GM19240 (cell line): ENCODE data around the gene ZNF618.

Experiments used
- DNase-seq: peaks from one replicate; pipeline ENCODE4 v3.0.0; 2011; ENCODE audit warnings: low spot score; ENCODE audit not compliant: insufficient read length

The ZNF618 gene

DNA sequence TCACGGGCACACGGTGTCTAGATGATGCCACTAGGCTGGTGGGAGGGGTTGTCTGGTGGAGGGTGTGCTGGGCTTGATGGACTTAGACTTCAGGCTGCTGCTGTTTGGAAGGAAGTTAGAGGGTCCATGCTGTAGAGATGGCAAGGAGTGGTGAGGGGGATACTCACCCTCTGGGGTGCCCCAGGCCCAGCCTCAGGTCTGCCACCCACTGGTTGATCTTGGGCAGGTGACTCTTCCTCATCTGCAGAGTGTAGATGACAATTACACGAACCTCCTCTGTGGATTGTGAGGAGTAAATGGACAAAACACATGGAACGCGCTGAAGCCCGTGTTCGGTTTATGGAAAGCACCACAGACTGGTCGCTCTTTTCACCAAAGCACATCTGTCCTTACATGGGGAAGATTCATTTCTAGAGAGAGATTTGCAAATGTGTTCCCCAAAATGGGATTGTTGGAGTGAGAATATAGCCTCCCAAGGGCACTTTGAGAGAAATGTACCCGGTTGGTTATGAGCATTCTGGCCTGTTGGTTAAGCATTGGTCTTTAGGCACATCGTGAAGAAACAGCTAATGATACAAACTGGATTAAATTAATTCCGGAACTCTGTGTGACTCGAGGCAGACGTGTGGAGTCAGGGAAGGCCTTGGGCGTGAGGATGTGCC lies 58.2 kb downstream of the ZNF618 start:
- DNase-seq: no peak

DNA sequence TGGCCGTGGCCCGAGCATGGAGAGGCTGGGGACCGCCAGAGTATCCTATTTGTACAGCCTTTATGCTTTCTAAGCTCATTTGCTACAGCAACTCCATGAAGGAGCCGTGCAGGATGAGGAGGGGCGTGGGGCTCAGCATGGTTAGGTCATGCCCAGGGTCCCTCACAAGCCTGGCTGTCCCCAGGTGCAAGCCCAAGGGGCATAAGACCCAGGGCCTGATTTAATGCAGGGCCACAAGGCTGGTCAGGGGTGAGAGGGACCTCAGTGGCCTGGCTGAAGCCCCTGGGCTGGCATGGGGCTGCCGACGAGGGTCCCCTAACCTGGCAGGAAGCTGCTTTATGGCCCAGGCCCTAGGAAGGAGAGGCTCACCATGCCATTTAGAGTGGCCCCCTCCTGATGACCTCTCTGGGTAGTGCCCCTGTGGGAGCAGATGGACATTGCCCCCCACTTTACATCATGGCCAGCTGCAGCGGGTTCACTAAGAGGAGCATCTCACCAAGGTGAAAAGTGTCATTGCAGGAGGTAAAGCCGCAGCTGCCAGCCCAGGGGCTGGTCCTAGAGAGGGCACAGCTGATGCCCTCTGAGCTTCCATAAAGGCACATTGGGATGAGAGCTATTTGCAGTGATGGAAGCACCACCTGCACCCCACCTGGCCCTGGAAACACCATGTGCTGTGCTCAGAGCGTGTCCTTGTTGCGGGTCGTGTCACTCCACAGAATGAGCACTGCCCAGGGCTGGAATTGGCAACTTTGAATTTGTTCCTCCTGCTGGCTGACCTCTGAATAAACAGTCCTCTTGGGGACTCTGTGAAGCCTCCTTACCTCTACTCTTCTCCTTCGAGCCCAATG lies 58.9 kb downstream of the ZNF618 start:
- no peak for DNase-seq

DNA sequence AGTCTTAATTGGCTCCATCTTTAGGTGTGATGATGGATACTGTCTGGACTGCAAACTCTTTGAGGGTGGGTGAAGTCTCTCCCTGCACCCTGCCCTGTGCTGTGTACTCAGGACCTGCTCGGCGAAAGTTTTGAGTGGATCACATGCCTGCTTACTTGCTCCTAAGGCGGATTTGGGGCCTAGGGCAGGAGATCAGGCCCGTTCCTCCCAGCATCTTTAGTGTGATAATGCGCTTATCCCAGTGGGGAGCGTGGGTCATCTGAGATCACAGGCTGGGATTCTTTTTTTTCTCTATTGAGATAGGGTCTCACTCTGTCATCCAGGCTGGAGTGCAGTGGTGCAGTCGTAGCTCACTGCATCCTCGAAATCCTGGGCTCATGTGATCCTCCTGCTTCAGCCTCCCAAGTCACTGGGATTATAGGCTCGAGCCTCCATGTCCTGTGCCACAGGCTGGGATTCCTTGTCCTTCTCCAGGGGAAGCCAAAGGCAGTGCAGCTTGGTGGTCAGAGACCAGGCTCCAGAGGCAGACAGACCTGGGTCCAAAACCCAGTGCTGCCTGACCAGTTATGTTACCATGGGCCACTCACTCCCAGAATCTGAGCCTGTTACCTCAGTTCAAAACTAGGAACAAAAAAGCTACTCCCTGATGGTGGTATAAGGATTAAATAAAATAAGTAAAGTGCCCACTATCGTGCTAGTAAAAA lies 59.7 kb downstream of the ZNF618 start:
- DNase-seq: no peak

DNA sequence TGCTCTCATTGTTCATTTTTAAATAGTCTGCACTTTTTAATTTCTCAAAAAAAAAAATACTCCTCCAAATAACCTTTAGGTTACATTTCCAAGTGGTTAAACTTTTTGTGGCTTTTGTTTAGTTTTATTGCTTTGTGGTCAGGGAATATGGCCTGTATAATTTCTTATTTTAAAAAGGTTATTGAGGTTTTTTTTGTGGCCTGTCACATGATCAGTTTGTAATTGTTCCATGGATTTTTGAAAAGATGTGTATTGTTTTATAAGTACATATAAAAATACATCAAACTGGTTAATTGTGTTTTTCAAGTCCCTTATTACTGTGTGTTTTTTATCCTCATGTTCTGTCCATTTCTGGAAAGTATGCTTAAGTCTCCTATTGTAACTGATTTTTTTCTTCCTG lies 64.0 kb downstream of the ZNF618 start:
- no peak for DNase-seq

DNA sequence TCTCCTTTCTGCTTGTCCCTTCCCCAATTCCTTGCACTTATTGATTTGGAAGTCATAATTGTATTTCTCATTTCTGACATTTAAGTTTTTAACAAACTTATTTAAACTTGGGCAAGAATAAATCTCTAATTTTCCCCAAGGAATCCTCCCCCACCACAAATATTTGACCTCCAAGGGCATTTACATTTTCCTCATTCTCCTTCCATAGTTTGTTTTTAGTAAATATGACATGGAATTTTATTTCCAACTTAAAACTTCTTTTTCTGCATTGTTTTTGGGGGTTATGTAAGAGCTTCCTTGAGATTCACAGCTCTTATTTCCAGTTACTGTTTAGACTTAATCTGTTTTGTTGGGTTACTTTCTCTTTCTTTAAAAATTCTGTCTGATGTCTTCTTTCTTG lies 64.9 kb downstream of the ZNF618 start:
- DNase-seq: no peak

DNA sequence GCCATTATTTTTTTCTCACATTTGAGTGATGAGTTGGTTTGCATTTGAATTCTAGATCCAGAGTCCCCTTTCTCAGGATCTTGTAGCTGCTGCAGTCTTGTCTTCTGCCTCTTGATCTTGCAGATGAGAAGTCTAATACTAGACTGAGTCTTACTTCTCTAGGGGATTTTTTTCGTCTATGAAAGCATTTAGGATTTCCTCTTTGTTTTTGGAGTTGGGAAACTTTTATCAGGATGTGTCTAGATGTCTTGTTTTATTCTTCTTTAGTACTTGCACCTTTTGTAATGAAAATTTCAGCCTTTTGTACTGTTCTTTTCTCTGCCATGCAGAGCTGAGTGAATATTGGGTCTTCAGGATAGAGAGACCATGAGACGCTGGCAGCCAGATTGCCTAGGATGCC lies 65.4 kb downstream of the ZNF618 start:
- DNase-seq: no peak

DNA sequence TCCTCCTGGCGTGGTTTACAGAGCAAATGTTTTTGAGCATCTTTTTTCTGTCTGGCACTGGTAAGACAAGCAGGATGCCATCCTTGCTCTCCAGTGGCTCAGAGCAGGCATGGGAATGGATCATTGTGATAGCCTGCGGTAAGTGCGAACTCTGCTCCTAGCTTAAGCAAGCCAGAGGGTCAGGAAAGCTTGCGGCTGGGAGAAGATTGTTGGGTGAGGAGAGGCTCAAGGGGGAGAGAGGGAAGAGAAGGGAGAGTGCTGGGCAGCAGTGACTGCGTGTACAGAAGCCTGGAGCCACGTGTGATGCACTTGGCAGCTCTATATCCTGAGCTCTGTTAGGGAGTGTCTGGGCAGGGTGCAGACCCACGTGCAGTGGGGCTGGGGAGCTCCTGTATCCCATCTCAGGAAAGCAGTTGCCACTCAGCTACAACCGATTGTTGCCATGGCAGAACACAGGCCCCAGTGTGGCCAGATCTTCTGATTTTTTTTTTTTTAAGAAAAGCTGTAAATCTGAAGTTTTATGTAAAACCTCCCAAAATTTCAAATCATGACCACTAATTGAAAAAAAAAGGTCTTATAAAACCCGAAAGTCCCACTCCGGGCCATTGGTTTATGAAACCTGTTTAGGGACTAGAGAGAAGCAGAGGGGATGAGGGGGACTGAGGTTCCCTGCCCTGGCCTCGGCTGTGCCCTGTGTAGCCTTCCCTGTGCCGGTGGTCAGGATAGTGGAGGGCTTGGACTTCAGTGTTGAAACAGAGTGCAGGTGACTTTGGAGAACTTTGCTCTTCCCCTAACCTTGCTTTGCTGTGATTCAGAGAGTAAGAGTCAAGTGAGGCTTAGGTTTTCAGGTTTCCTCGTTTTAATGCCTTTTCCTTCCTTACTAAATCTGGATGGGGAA lies 67.3 kb downstream of the ZNF618 start:
- DNase-seq: no peak

DNA sequence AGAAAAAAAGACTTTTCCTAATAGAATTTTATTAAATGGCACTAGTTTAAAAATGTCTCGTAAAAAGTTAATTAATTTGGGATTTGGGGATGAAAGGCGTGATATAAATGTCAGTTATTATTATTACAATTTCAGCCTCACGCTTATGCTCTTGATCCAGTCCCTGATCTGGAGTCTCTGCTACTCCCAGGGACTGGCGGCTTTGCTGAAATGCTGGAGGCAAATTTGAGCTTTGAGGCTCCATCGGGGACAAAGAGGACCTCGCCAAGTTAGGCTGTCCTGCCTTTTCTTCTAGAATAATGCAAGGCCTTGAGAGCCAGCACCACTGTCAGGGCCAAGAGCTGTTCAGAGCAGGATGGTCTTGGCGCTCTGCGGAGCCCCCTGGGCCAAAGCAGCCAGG lies 69.7 kb downstream of the ZNF618 start:
- no peak for DNase-seq

DNA sequence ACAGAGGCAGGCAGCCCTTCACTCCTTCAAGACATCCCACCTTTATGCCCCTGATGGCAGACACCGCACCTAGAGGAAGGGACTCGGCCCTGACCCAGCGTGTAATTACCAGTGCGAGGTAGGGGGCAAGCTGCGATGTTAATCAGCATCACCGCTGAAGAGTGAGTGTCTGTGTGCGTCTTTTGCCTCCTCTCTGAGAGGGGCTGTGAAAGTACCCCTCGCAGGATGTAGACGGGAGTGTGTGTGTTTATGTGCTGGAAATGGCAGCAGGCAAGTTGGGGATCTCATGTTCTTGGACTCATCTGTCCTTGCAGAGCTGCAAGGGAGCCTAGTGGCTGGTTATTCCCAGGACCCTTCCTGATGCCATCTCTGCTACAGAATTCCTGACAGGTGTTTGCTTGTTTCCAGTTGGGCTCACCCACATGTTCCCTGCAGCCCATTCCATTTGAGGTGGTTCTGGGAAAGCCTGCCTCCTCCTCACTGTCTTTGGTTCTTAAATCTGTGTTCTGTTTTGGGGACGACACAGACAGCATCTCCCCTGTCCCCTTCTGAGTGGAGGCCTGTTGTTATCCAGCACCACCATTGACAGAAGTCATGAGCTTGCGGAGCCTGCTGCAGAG lies 70.5 kb downstream of the ZNF618 start:
- no peak for DNase-seq

DNA sequence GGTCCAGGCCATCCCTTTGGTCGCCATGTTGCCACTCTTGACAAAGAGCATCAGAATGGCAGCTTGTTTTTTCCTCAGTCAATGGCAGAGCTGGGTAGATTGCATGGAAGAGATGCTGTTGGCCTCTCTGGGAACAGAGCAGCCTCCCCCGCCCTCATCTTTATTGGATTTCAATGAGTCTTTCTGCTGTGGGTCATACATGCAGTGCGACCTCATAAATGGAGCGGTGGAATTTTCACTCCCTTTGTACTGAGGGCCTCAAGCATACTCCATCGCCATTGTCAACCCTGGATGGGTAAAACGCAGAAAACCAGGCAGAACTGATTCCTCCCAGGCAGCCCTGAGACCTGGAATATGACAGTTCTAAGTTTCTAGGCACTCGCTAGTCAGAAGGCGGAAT lies 71.8 kb downstream of the ZNF618 start:
- no peak for DNase-seq

DNA sequence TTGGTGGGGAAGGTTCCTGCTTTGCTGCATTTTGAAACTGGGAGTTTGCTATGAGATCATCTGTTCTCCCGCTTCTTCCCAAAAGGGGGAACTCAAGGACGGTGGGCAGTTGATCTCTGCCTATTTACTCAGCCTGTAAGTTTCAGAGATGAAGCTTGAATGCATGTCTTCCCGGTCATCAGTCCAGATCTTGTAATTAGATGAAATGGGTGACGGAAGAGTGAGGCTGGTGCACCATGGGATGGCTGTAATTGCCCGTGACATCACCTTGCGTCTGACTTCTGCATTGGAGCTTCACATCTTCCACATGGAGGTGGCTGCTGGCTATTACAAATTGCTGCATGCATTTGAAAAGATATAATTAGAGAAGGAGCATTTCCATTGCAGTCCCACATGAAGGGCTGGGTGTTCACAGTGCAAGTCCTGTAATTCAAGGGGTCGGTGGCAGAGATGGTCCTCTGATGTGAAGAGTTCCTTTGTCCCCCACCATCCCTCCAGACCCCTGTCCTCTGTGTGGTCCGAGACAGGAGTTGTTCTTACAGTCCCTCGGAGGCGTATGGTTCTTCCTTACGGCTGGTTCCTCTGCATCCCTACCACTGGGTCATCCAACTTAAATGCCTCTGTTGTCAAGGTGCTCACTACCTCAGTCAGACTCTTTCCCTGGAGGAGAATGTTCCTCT lies 72.9 kb downstream of the ZNF618 start:
- DNase-seq: no peak

DNA sequence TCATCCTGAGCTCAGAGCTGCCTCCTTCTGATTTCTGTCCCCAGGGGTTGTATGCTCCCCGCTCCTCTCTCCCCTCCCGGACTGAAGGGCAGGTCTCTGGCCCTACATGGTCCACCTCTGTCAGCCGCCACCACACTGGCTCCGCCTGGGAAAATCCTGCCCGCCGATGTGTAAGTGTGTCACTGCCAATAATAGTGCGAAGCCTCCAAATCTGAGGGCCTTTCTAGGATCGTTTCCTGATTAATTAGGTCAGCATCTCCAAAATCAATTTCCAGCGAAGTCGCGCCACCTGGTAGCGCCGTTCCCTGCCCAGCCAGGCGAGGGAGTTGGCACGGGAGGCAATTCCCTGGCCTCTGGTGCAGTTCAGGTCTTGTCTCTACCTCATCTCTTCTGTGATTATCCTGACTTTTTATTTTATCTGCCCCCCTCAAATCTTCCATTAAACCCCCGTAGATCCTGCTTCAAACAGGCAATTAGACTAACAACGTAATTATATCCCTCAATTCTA lies 73.5 kb downstream of the ZNF618 start:
- DNase-seq: no peak

DNA sequence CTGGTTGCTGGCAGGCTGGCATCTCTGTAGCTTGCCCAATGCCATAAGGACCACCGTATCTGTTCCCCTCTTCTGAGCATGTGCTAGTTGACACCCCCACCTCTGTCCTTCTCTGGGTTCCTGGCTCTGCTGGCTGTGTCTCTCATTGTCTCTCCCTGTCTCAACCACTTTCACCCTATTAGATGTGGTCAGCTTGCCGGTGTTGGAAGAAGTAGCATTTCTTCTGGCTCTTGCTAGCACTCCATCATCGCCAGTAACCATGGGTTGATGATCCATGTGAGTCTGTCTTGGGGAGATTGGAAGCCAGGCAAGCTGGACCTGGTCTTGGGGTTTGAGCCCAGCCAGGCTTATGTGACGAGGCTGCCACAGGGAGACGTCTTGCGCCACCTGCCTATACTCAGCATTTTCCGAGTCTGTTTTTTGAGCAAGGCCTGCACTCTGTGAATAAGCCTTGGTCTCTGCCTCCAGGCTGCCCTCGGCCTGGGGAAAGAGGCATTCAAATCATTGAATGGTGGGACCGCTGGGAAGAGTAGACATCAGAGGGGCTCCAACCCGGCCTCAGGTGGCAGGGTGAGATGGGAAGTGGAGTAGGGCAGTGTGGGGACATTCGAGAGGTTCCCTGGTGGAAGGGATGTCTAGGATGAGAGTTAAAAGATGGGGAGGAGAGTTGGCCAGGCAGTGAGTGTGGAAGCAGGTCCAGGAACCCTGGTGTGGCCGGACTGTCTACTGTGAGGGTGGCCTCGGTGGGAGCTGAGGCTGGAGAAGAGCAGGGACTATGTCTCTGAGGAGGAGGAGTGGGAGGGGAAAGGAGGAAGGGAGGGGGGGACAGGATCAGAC lies 74.3 kb downstream of the ZNF618 start:
- DNase-seq: no peak

DNA sequence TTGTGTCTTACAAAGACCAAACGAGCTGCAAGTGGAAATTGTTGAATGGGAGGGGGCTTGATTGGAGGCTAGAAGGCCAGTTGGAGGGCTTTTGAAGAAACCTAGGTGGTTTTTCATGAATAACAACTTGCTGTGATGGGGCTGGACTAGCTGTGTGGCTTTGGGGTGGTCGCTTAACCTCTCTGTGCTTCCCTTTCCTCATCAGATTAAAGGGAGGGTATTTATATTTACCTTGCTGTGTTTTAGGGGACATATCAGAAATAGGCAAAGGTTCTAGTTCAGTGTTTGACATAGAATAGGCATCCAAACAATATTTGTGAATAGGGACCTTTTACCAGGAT lies 74.9 kb downstream of the ZNF618 start:
- DNase-seq: no peak

DNA sequence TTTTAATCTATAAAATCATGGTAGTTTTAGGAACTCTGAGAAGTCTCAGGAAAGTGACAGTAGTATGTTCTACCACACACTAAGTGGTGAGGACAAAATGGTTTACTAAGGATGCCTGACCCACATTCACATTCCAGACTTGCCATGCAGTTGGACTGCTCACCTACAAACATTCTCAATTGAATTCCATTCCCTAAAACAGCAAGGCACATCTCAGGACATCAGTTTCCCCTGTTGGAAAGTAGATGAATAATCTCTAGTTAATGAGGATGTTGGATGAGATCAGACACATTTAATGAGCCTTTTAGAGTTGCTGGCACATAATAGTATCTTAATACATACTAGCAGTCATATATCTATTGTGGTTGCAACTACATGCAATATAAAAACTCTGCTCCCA lies 76.6 kb downstream of the ZNF618 start:
- no peak for DNase-seq

DNA sequence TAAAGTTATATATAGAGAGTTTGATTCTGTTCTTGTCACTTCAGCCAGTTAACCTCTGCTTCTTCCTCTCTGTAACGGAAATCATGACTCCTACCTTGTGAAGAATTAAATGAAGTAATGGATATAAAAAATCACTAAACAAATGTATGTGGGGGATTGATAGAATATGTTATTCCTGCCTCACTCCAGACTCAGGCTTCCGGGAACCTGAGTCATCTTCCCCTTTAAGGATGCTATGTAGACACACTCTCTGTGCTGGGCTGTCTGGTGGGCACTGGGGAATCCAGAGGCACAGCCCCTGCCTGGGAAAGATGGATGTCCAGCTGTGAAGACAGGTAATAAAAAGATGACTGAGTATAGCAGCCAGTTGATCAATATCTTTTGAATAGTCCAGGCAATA lies 77.4 kb downstream of the ZNF618 start:
- DNase-seq: no peak

DNA sequence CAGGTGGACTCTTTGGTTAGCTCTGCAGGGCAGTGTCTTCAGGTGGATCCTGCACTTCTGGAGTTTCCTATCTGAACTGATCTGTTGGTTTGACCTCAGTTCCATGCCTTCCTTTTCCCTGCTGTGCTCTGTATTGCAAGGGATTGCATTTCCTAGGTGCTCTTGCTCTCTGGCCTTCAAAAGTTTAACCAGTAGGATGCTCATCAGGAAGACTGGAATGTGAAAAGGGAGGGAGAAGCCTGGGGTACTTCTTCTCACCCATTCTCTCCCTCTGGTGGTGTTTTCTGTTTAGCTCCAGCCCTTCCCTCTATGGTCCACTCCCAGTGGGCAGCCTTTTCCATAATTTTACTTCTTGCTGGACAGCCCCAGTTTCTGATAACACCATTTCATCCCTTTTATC lies 78.5 kb downstream of the ZNF618 start:
- DNase-seq: no peak

DNA sequence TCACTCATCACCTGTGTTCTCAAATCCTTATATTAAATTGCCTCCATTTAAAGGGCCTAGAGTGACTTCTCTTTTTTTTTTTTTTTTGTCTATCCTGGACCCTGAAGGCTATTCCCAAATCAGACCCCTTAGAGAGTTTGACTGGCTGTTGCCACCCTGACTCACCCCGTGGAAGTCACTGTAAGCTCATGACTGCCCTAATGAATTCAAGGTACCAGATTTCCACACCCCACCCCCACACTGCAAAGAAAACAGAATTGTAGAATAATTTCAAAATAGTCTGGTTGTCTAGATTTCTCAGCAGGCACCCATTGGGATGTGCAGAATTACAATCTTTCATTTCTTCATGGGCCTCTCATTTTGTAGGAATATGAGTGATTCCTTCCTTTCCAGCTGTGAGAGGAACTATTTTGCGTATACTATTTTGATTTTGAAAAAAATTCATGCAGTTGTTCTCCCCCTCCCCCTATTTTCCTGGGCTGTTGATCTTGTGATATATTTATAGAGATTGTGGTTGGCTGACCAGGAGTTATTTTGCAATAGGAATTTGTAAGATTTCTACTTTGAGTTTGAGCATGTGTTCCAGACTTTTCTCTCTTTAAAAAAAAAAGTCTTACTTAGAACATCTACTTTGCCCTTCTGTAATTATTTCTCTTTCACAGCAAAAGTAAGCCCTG lies 79.1 kb downstream of the ZNF618 start:
- DNase-seq: no peak

DNA sequence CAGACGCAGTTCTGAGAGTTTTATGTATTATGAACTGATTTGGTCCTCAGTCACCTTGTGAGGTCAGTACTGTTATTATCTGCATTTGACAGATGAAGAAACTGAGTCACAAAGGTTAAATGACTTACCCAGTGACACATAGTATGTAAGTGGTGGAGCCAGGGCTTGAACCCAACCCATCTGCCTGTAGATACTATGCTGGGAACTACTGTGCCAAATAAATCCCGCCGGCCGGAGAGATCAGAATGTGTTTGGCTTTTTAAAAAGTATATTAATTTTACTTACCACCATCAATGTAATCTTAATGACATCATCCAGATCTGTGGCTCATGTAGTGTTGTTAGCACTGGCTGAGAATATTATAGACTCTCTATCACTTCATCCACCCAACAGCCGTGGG lies 80.8 kb downstream of the ZNF618 start:
- DNase-seq: no peak
